ENCODE data around the gene VASN.

The VASN gene

DNA sequence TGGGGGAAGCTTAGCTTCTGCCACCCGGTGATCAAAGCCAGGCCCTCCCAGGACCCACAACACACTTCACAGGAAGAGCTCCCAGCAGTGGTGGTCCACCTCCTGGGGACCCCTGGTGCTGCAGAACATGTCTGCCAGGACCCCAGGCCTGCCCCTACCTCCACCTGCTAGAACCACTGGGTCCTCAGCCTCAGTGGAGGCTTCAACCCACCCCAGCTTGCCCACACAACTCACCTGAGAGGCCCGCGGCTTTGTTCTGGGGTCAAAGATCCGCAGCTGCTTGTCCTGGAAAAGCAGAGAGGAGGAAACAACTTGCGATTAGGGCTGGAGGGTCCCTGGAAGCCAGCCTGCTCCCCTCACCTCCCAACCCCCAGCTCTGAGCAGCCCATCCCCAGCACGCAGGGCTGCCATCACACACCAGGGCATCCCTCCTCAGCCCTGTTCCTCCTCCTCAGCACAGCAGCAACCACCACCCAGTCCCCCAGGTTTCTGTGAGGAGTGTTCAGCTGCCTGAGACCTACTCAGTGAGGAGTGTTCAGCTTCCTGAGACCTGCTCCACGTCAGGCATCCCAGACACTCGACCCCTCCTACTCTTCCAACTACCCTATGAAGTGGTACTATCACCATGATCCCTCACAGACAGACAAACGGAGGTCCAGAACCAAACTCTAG, 23.5 kb downstream of the VASN start:
- peak overlapping the region in 1 of 2 experiments; percentile 85 for H3K4ac ChIP-seq (ENCODE audit: low read depth in 1 of 2, low read length in 2 of 2)
- peaks cover 25% of the 10 kb centered on the region for H3K4me1 ChIP-seq (ENCODE audit: control insufficient read depth, insufficient read depth, low read depth, low read length)
- no peak overlapping the region for H2BK120ac ChIP-seq (ENCODE audit: low read depth, low read length)
- no peak overlapping the region for H3K9ac ChIP-seq (ENCODE audit: low read length)
- peaks cover 2% of the 10 kb centered on the region for H3K79me1 ChIP-seq (replicated peaks; ENCODE audit: low read length, poor library complexity, severe bottlenecking)
- H4K91ac ChIP-seq (ENCODE audit: low read length), result peak overlapping the region; percentile 56
- H2BK15ac ChIP-seq (ENCODE audit: low read depth, poor library complexity, severe bottlenecking), result peak overlapping the region; percentile 86
- H3K23ac ChIP-seq (ENCODE audit: low read length in 2 of 2), result peak overlapping the region in 1 of 2 experiments; percentile 48
- WGBS, result 52% methylated on average over 9 of the region's 9 CpGs
- H2BK5ac ChIP-seq (ENCODE audit: low read depth, low read length, poor library complexity, severe bottlenecking), result no peak overlapping the region
- peak overlapping the region; percentile 87 for H4K8ac ChIP-seq (ENCODE audit: low read length)
- H2AFZ ChIP-seq (ENCODE audit: low read depth, low read length), result no peak overlapping the region
- H2AK5ac ChIP-seq (ENCODE audit: low read length, severe bottlenecking), result no peak overlapping the region
- DNase-seq, result no peak
- no peak overlapping the region for H3K4me3 ChIP-seq (ENCODE audit: insufficient read depth in 1 of 2, low read depth in 1 of 2, low read length in 2 of 2)
- no peak overlapping the region for H3K4me2 ChIP-seq (ENCODE audit: low read length, poor library complexity, severe bottlenecking)
- H3K14ac ChIP-seq (ENCODE audit: low read length in 2 of 2), result peak overlapping the region in 1 of 2 experiments; percentile 0
- H3K9me3 ChIP-seq (ENCODE audit: control insufficient read depth, low read length), result no peaks in the 10 kb centered on the region
- peak overlapping the region; percentile 23 to 61 for H3K18ac ChIP-seq (ENCODE audit: low read depth in 1 of 2, low read length in 2 of 2)
- no peaks in the 10 kb centered on the region for H3K27me3 ChIP-seq (ENCODE audit: control insufficient read depth in 1 of 2, insufficient read depth in 1 of 2, low read length in 2 of 2)
- H3K36me3 ChIP-seq (ENCODE audit: control insufficient read depth in 1 of 2, insufficient read depth in 2 of 2, low read depth in 1 of 2, low read length in 2 of 2), result peaks cover 19 to 29% of the 10 kb centered on the region in 2 experiments
- H3K27ac ChIP-seq (ENCODE audit: low read length, poor library complexity, severe bottlenecking), result no peak overlapping the region
- H2BK12ac ChIP-seq (ENCODE audit: low read length in 2 of 2), result peak overlapping the region in 1 of 2 experiments; percentile 26

DNA sequence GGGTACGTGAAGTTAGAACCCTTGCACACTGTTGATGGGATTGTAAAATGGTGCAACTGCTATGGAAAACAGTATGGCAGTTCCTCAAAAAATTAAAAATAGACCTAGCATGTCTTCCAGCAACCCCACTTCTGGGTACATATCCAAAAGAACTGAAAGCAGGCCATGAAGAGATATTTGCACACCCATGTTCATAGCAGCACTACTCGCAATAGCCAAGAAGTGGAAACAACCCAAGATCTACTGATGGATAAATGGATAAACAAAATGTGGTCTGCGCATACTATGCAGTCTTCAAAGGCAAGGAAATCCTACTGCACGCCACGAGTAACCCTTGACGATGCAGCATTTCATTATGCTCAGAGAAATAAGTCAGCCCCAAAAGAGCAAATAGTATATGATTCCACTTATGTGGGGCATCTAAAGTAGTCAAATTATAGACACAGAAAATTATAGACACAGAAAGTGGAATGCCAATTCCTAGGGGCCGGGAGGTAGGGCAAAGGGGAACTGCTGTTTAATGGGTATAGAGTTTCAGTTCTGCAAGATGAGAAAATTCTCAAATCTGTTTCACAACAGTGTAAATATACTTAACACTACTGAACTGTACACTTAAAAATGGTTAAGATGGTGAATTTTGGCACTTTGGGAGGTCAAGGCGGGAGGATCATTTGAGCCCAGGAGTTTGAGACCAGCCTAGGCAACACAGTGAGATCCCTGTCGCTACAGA, 27.5 kb downstream of the VASN start:
- H3K36me3 ChIP-seq (ENCODE audit: control insufficient read depth in 1 of 2, insufficient read depth in 2 of 2, low read depth in 1 of 2, low read length in 2 of 2), result peaks cover 38 to 43% of the 10 kb centered on the region in 2 experiments
- H3K27me3 ChIP-seq (ENCODE audit: control insufficient read depth in 1 of 2, insufficient read depth in 1 of 2, low read length in 2 of 2), result no peaks in the 10 kb centered on the region
- 100% methylated on average over 7 of the region's 9 CpGs for WGBS
- no peak overlapping the region for H3K14ac ChIP-seq (ENCODE audit: low read length in 2 of 2)
- H2AK5ac ChIP-seq (ENCODE audit: low read length, severe bottlenecking), result no peak overlapping the region
- no peak overlapping the region for H2BK120ac ChIP-seq (ENCODE audit: low read depth, low read length)
- DNase-seq, result no peak
- no peak overlapping the region for H3K4me2 ChIP-seq (ENCODE audit: low read length, poor library complexity, severe bottlenecking)
- H3K79me1 ChIP-seq (replicated peaks; ENCODE audit: low read length, poor library complexity, severe bottlenecking), result peaks cover 6% of the 10 kb centered on the region
- no peak overlapping the region for H3K27ac ChIP-seq (ENCODE audit: low read length, poor library complexity, severe bottlenecking)
- H2BK15ac ChIP-seq (ENCODE audit: low read depth, poor library complexity, severe bottlenecking), result no peak overlapping the region
- no peak overlapping the region for H3K4ac ChIP-seq (ENCODE audit: low read depth in 1 of 2, low read length in 2 of 2)
- peaks cover 5% of the 10 kb centered on the region for H3K4me1 ChIP-seq (ENCODE audit: control insufficient read depth, insufficient read depth, low read depth, low read length)
- H4K8ac ChIP-seq (ENCODE audit: low read length), result no peak overlapping the region
- H3K9me3 ChIP-seq (ENCODE audit: control insufficient read depth, low read length), result no peaks in the 10 kb centered on the region
- H3K18ac ChIP-seq (ENCODE audit: low read depth in 1 of 2, low read length in 2 of 2), result no peak overlapping the region
- H2BK5ac ChIP-seq (ENCODE audit: low read depth, low read length, poor library complexity, severe bottlenecking), result no peak overlapping the region
- H4K91ac ChIP-seq (ENCODE audit: low read length), result no peak overlapping the region
- no peak overlapping the region for H3K4me3 ChIP-seq (ENCODE audit: insufficient read depth in 1 of 2, low read depth in 1 of 2, low read length in 2 of 2)
- no peak overlapping the region for H3K9ac ChIP-seq (ENCODE audit: low read length)
- H2BK12ac ChIP-seq (ENCODE audit: low read length in 2 of 2), result no peak overlapping the region
- no peak overlapping the region for H3K23ac ChIP-seq (ENCODE audit: low read length in 2 of 2)
- H2AFZ ChIP-seq (ENCODE audit: low read depth, low read length), result no peak overlapping the region

DNA sequence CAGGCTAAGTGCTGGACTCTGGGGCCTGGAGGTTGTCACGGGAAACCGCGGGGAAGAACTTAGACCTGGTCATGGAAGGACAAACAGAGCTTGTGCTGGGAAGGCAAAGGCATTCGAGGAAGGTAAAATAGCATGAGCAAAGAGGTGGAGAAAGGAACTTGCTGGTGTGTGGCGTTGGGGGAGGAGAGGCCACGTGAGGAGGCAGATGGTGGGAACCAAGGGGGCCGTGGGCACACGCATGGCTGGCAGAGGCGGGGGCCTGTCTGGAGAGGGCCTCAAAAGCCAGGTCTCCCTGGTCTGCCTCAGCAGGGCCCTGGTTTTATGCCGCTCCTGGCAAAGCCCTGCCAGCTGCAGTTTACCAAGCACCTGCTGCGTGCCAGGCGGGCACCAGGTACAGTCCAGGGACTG, 29.4 kb downstream of the VASN start:
- Histone ChIP-seq H3K4me1 (ENCODE audit: control insufficient read depth, insufficient read depth, low read depth, low read length) (peaks cover 5% of the 10 kb centered on the region), H3K36me3 (ENCODE audit: control insufficient read depth in 1 of 2, insufficient read depth in 2 of 2, low read depth in 1 of 2, low read length in 2 of 2) (peaks cover 45 to 47% of the 10 kb centered on the region in 2 experiments), H3K9ac (ENCODE audit: low read length) (no peak overlapping the region), H2AK5ac (ENCODE audit: low read length, severe bottlenecking) (no peak overlapping the region), H2BK12ac (ENCODE audit: low read length in 2 of 2) (no peak overlapping the region), H3K27me3 (ENCODE audit: control insufficient read depth in 1 of 2, insufficient read depth in 1 of 2, low read length in 2 of 2) (no peaks in the 10 kb centered on the region), H4K8ac (ENCODE audit: low read length) (no peak overlapping the region), H3K9me3 (ENCODE audit: control insufficient read depth, low read length) (no peaks in the 10 kb centered on the region), H3K4me2 (ENCODE audit: low read length, poor library complexity, severe bottlenecking) (no peak overlapping the region), H2BK5ac (ENCODE audit: low read depth, low read length, poor library complexity, severe bottlenecking) (no peak overlapping the region), H2BK120ac (ENCODE audit: low read depth, low read length) (no peak overlapping the region), H4K91ac (ENCODE audit: low read length) (no peak overlapping the region), H3K79me1 (replicated peaks; ENCODE audit: low read length, poor library complexity, severe bottlenecking) (peaks cover 8% of the 10 kb centered on the region), H2AFZ (ENCODE audit: low read depth, low read length) (no peak overlapping the region), H3K4ac (ENCODE audit: low read depth in 1 of 2, low read length in 2 of 2) (no peak overlapping the region), H3K4me3 (ENCODE audit: insufficient read depth in 1 of 2, low read depth in 1 of 2, low read length in 2 of 2) (no peak overlapping the region), H2BK15ac (ENCODE audit: low read depth, poor library complexity, severe bottlenecking) (no peak overlapping the region), H3K18ac (ENCODE audit: low read depth in 1 of 2, low read length in 2 of 2) (no peak overlapping the region), H3K14ac (ENCODE audit: low read length in 2 of 2) (no peak overlapping the region), H3K27ac (ENCODE audit: low read length, poor library complexity, severe bottlenecking) (no peak overlapping the region), H3K23ac (ENCODE audit: low read length in 2 of 2) (no peak overlapping the region)
- WGBS, result 89% methylated on average over 10 of the region's 12 CpGs
- no peak for DNase-seq

DNA sequence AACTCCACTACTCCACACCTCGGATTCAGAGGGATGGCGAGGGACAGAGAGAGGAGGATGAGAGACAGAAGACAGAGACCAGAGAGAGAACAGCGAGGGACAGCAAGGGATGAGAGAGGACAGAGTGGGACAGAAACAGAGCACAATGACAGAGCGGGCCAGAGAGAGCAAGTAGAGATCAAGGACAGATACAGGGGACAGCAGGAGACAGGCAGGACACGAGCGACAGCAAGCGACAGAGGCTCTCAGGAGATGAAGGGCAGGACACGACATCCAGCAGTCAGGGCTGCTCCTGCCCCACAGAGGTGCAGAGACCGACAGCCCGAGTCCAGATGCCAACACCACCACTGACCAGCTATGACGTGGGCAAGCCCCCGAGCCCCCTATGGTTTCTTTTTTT, 29.9 kb downstream of the VASN start:
- DNase-seq, result no peak
- Histone ChIP-seq H2BK120ac (ENCODE audit: low read depth, low read length) (no peak overlapping the region), H2AK5ac (ENCODE audit: low read length, severe bottlenecking) (no peak overlapping the region), H3K4me3 (ENCODE audit: insufficient read depth in 1 of 2, low read depth in 1 of 2, low read length in 2 of 2) (no peak overlapping the region), H2BK12ac (ENCODE audit: low read length in 2 of 2) (no peak overlapping the region), H3K9me3 (ENCODE audit: control insufficient read depth, low read length) (no peaks in the 10 kb centered on the region), H2BK5ac (ENCODE audit: low read depth, low read length, poor library complexity, severe bottlenecking) (no peak overlapping the region), H3K4ac (ENCODE audit: low read depth in 1 of 2, low read length in 2 of 2) (no peak overlapping the region), H3K18ac (ENCODE audit: low read depth in 1 of 2, low read length in 2 of 2) (no peak overlapping the region), H3K23ac (ENCODE audit: low read length in 2 of 2) (no peak overlapping the region), H4K91ac (ENCODE audit: low read length) (no peak overlapping the region), H3K4me2 (ENCODE audit: low read length, poor library complexity, severe bottlenecking) (no peak overlapping the region), H3K14ac (ENCODE audit: low read length in 2 of 2) (no peak overlapping the region), H3K27me3 (ENCODE audit: control insufficient read depth in 1 of 2, insufficient read depth in 1 of 2, low read length in 2 of 2) (no peaks in the 10 kb centered on the region), H2BK15ac (ENCODE audit: low read depth, poor library complexity, severe bottlenecking) (no peak overlapping the region), H3K27ac (ENCODE audit: low read length, poor library complexity, severe bottlenecking) (no peak overlapping the region), H3K79me1 (replicated peaks; ENCODE audit: low read length, poor library complexity, severe bottlenecking) (peaks cover 8% of the 10 kb centered on the region), H3K4me1 (ENCODE audit: control insufficient read depth, insufficient read depth, low read depth, low read length) (peaks cover 5% of the 10 kb centered on the region), H2AFZ (ENCODE audit: low read depth, low read length) (no peak overlapping the region), H3K36me3 (ENCODE audit: control insufficient read depth in 1 of 2, insufficient read depth in 2 of 2, low read depth in 1 of 2, low read length in 2 of 2) (peaks cover 48 to 51% of the 10 kb centered on the region in 2 experiments), H4K8ac (ENCODE audit: low read length) (no peak overlapping the region), H3K9ac (ENCODE audit: low read length) (no peak overlapping the region)
- 93% methylated on average over 9 of the region's 12 CpGs for WGBS
